Measurements from ENCODE around the gene LMCD1.

LMCD1 gene

GRCh38 chr3:8490079-8490552 is 11.5 kb upstream of the LMCD1 start:
- Mint-ChIP-seq H3K27ac (no peak overlapping the region), H3K27me3 (ENCODE audit: low read depth) (no peaks in the 10 kb centered on the region), H3K36me3 (ENCODE audit: low read depth) (no peaks in the 10 kb centered on the region), H3K4me1 (ENCODE audit: low read depth) (no peaks in the 10 kb centered on the region), H3K4me3 (no peak overlapping the region), H3K9me3 (no peaks in the 10 kb centered on the region)

DNA sequence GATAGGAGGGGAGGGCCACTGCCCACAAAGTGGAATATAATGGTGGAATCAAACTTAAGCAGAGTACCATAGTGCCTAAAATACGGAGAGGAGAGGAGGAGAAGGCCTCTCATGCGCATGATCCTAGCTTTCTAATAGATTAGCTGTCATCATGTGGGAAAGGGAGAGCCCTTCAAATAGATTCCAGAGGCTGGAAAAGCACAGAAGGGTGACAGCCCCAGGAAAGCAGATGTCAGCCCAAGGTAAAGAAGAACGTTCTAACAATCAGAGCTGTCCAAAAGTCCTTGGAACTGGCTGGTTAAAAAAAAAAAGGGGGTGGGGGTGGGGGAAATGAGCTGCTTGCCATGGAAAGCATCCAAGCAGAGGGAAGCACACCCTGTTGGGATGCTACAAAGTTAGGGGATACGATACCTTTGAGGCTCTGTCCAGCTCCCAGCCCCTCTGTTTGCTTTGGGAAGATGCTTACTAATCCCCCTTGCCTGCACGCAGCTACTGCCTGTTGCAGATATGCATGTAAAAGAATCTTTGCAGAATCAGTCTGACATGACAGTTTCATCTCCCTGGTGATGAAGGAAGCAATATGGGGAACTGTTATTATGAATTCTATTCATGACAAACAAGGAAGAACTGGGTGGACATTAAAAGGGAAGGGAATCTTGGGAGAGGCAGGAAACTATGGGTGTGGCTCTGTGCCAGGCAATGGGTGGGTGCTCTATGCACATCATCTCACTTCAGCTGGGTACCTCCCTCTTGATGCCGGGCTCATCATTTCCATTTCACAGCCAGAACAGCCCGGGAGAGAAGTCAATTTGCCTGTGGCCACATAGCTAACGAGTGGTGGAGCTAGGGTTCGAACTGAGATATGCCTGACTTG is 10.1 kb upstream of the LMCD1 start:
- H3K27me3 Mint-ChIP-seq (ENCODE audit: low read depth), result no peaks in the 10 kb centered on the region
- H3K4me1 Mint-ChIP-seq (ENCODE audit: low read depth), result no peaks in the 10 kb centered on the region
- H3K36me3 Mint-ChIP-seq (ENCODE audit: low read depth), result no peaks in the 10 kb centered on the region
- no peak overlapping the region for H3K4me3 Mint-ChIP-seq
- no peak overlapping the region for H3K27ac Mint-ChIP-seq
- no peaks in the 10 kb centered on the region for H3K9me3 Mint-ChIP-seq

DNA sequence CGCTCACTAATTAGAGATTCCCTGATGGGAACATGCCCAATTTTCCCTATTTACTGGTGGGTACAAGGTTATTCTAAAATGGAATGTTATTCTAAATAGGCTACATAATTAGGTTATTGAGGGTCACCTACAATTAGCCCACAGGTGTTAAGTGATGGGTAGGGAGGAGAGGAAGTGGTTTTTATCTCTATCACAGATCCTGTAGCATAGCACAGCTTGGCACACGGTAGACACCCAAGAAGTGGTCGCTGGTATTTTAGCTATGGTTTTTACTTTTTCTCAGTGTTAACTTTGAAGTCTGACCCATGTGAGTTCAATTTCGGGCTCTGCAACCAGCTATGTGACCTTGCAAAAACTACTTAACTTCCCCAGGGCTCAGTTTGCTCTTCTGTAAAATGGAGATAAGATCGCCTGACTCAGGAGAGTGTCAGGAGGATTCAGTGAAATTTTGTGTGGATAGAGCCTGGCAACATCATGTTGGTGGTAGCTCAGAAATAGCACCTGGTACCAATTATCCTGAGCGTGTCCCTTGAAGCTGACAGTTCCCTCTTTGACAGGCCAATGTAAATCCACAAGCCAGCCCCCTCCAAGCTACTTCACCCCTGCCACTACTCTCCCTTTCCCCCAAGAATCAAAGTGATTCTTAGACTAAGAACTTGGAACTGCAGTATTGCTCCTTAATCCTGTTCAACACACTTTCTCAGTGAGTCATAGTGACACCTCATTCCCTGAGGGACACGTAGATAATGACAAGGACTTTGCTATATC is 8.7 kb upstream of the LMCD1 start:
- no peaks in the 10 kb centered on the region for H3K27me3 Mint-ChIP-seq (ENCODE audit: low read depth)
- H3K9me3 Mint-ChIP-seq, result no peaks in the 10 kb centered on the region
- no peak overlapping the region for H3K4me3 Mint-ChIP-seq
- no peaks in the 10 kb centered on the region for H3K36me3 Mint-ChIP-seq (ENCODE audit: low read depth)
- H3K4me1 Mint-ChIP-seq (ENCODE audit: low read depth), result no peaks in the 10 kb centered on the region
- H3K27ac Mint-ChIP-seq, result no peak overlapping the region

- Mint-ChIP-seq H3K27ac (no peak overlapping the region), H3K4me1 (ENCODE audit: low read depth) (no peaks in the 10 kb centered on the region), H3K4me3 (no peak overlapping the region), H3K9me3 (no peaks in the 10 kb centered on the region), H3K27me3 (ENCODE audit: low read depth) (no peaks in the 10 kb centered on the region), H3K36me3 (ENCODE audit: low read depth) (no peaks in the 10 kb centered on the region)
These were observed 7.9 kb upstream of the LMCD1 start for GRCh38 chr3:8493744-8494143.

- Mint-ChIP-seq H3K4me3 (no peak overlapping the region), H3K27ac (no peak overlapping the region)
These were observed 7.3 kb upstream of the LMCD1 start for GRCh38 chr3:8494327-8494726.

DNA sequence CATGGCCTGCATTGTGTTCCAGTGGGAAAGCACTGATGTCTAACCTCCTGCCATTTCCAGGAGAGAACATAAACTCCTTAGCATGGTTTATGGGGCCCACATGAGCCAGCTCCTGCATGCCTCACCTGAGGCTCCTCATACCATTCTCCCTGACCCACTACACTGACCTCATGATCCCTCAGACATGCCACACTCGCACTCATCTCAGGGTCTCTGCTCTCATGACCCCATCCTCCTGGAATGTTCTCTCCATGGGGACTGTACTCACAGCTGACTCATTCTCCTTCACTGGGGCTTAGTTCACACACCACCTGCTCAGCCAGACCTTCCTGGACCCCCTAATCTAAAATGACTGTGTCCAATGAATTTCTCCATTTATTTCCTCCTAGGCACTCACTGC is 4.0 kb upstream of the LMCD1 start:
- Mint-ChIP-seq H3K4me3 (no peak overlapping the region), H3K9me3 (no peaks in the 10 kb centered on the region), H3K27me3 (ENCODE audit: low read depth) (peaks cover 18% of the 10 kb centered on the region), H3K36me3 (ENCODE audit: low read depth) (no peaks in the 10 kb centered on the region), H3K4me1 (ENCODE audit: low read depth) (peaks cover 10% of the 10 kb centered on the region), H3K27ac (no peak overlapping the region)

More at GRCh38 chr3:8494327-8494726, 7.3 kb upstream of the LMCD1 start:
- H3K36me3 Mint-ChIP-seq (ENCODE audit: low read depth), result no peaks in the 10 kb centered on the region
- H3K4me1 Mint-ChIP-seq (ENCODE audit: low read depth), result no peaks in the 10 kb centered on the region
- H3K9me3 Mint-ChIP-seq, result no peaks in the 10 kb centered on the region
- no peaks in the 10 kb centered on the region for H3K27me3 Mint-ChIP-seq (ENCODE audit: low read depth)

GRCh38 chr3:8499181-8499611 is 2.4 kb upstream of the LMCD1 start:
- Mint-ChIP-seq H3K27ac (no peak overlapping the region), H3K9me3 (no peaks in the 10 kb centered on the region), H3K36me3 (ENCODE audit: low read depth) (no peaks in the 10 kb centered on the region), H3K4me1 (ENCODE audit: low read depth) (peaks cover 10% of the 10 kb centered on the region), H3K4me3 (no peak overlapping the region), H3K27me3 (ENCODE audit: low read depth) (peaks cover 21% of the 10 kb centered on the region)

DNA sequence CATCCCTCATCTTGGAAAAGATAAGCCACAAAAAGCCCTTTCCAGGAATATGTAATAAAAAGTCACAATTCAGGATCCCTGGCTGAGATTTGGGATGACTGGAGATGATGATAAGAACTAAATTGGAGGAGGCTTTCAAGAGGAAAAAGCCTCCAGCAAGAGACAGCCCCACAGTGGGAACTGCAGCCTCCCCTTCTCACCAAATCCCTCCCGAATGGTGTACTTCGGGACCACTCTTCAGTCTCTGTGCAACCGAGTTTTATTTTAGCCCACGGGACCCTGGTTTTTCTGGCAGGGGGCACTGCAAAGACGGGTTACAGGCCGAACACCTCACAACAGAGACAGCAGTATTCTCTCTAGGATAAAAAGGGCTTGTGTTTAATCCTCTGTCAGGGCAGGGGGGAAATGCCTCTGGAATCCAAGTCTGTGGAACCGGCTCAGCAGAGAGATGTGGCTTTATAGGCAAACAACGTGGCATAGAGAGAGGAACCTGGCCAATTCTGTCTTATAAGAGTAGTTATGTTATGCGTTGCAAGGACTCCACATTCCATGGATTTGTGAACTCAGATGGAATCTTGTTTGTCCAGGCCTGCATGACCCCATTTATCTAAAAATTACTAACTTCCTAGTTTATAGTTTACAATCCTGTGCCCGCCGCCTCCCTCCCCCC is 1.2 kb upstream of the LMCD1 start:
- Mint-ChIP-seq H3K4me1 (ENCODE audit: low read depth) (peaks cover 10% of the 10 kb centered on the region), H3K36me3 (ENCODE audit: low read depth) (no peaks in the 10 kb centered on the region)

GRCh38 chr3:8500989-8501370 is 643 bp upstream of the LMCD1 start:
- Mint-ChIP-seq H3K27ac (no peak overlapping the region), H3K4me3 (peak overlapping the region; percentile 76), H3K27me3 (ENCODE audit: low read depth) (peaks cover 21% of the 10 kb centered on the region), H3K9me3 (no peaks in the 10 kb centered on the region), H3K4me1 (ENCODE audit: low read depth) (peaks cover 10% of the 10 kb centered on the region), H3K36me3 (ENCODE audit: low read depth) (no peaks in the 10 kb centered on the region)

More for the DNA sequence above, 1.2 kb upstream of the LMCD1 start:
- H3K9me3 Mint-ChIP-seq, result no peaks in the 10 kb centered on the region
- no peak overlapping the region for H3K4me3 Mint-ChIP-seq
- peaks cover 21% of the 10 kb centered on the region for H3K27me3 Mint-ChIP-seq (ENCODE audit: low read depth)
- H3K27ac Mint-ChIP-seq, result no peak overlapping the region

GRCh38 chr3:8503461-8503860 is 1.8 kb downstream of the LMCD1 start:
- Mint-ChIP-seq H3K27me3 (ENCODE audit: low read depth) (peaks cover 21% of the 10 kb centered on the region), H3K4me3 (no peak overlapping the region), H3K36me3 (ENCODE audit: low read depth) (no peaks in the 10 kb centered on the region), H3K4me1 (ENCODE audit: low read depth) (peaks cover 10% of the 10 kb centered on the region), H3K27ac (no peak overlapping the region), H3K9me3 (no peaks in the 10 kb centered on the region)

GRCh38 chr3:8503871-8504610 is 2.4 kb downstream of the LMCD1 start:
- peaks cover 10% of the 10 kb centered on the region for H3K4me1 Mint-ChIP-seq (ENCODE audit: low read depth)
- no peaks in the 10 kb centered on the region for H3K36me3 Mint-ChIP-seq (ENCODE audit: low read depth)
- no peak overlapping the region for H3K27ac Mint-ChIP-seq
- peaks cover 21% of the 10 kb centered on the region for H3K27me3 Mint-ChIP-seq (ENCODE audit: low read depth)
- H3K4me3 Mint-ChIP-seq, result no peak overlapping the region
- H3K9me3 Mint-ChIP-seq, result no peaks in the 10 kb centered on the region

- Mint-ChIP-seq H3K27me3 (ENCODE audit: low read depth) (peaks cover 21% of the 10 kb centered on the region), H3K9me3 (no peaks in the 10 kb centered on the region), H3K27ac (no peak overlapping the region)
These were observed 3.0 kb downstream of the LMCD1 start for GRCh38 chr3:8504611-8504973.

DNA sequence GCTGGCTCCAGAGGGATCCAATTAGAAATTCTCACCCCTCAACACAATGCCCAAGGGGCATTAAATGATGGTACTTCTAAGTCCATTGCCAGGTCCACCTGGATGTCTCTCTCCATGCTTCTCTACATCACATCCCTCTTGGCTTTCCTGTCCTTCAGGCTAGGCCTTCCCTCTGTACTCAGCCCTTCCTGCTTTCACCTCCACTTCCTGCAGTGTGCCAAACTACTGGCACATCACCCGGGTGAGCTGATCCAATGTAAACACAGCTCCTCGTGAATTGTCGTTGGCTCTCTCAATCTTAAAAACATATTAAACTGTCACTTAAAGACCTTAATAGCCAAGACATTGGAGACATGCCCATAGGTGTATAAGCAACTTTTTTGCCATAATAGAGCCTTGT is 4.0 kb downstream of the LMCD1 start:
- Mint-ChIP-seq H3K9me3 (no peaks in the 10 kb centered on the region), H3K4me3 (no peak overlapping the region), H3K27me3 (ENCODE audit: low read depth) (peaks cover 17% of the 10 kb centered on the region), H3K36me3 (ENCODE audit: low read depth) (no peaks in the 10 kb centered on the region), H3K27ac (no peak overlapping the region), H3K4me1 (ENCODE audit: low read depth) (peaks cover 10% of the 10 kb centered on the region)

More at GRCh38 chr3:8504611-8504973, 3.0 kb downstream of the LMCD1 start:
- Mint-ChIP-seq H3K4me1 (ENCODE audit: low read depth) (peaks cover 10% of the 10 kb centered on the region), H3K4me3 (no peak overlapping the region), H3K36me3 (ENCODE audit: low read depth) (no peaks in the 10 kb centered on the region)

DNA sequence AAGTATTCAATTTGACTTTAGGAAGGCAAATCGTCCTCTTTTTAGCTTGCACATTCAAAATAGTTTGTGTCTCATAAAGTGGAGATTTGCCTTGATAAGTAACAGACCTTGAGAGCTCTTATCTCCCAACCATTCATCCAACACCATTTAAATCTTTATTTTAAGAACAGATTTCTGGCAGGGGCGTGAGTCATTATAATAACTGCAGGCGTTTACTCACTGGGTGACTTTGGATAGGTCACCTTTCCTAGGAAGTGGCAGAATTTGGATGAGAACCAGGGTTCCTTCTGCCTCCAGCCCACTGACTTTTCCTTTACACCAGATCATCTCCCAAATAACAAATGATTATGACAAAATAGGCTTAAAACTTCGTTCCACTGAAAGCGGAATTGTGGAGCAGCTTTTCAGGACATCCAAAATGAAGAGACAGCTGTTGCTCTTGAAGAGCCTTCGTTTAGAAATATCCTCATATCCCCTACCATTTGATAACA is 5.0 kb downstream of the LMCD1 start:
- Mint-ChIP-seq H3K4me3 (no peak overlapping the region), H3K27me3 (ENCODE audit: low read depth) (peaks cover 7% of the 10 kb centered on the region)

More for the DNA sequence above, 5.0 kb downstream of the LMCD1 start:
- H3K9me3 Mint-ChIP-seq, result no peaks in the 10 kb centered on the region
- H3K36me3 Mint-ChIP-seq (ENCODE audit: low read depth), result no peaks in the 10 kb centered on the region
- H3K4me1 Mint-ChIP-seq (ENCODE audit: low read depth), result peaks cover 4% of the 10 kb centered on the region
- H3K27ac Mint-ChIP-seq, result no peak overlapping the region
